Adrenal gland (tissue), 12 donors: ENCODE measurements around the gene CCNB1IP1. TPM values are rescaled to one million over a fixed set of nuclear protein-coding genes. Genes with fewer than 3 reads are reported as not detected.

Experiments
- DNase-seq, 7 donors: peaks; one replicate each; pipeline ENCODE4 v3.0.0-alpha.2; 2019 to 2020
- H3K27ac ChIP-seq, 5 donors: fragments of 200-600 bp; sonication (generic) in 4 of 5; 1 replicate in 3 of 5; 2 replicates in 2 of 5; pipeline versions ENCODE4 v1.5.1 to v1.8.0; 2016 to 2020; ENCODE audit warnings: mild to moderate bottlenecking in 1 of 5
- H3K27me3 ChIP-seq: fragments of 200-600 bp; 2 replicates; pipeline ENCODE4 v1.8.0; 2021
- H3K36me3 ChIP-seq, 2 donors: fragments of 200-600 bp; replicated peaks in 1 of 2; 1 replicate in 1 of 2; 2 replicates in 1 of 2; pipeline versions ENCODE4 v1.5.1 to v1.8.0; 2018 to 2022
- H3K4me1 ChIP-seq, 2 donors: fragments of 200-600 bp; replicated peaks in 1 of 2; 1 replicate in 1 of 2; 2 replicates in 1 of 2; pipeline versions ENCODE4 v1.5.1 to v1.8.0; 2018 to 2021
- H3K4me3 ChIP-seq, 4 donors: fragments of 200-600 bp; sonication (generic) in 3 of 4; one replicate each; pipeline ENCODE4 v1.5.1; 2016 to 2018
- H3K9me3 ChIP-seq, 3 donors: fragments of 200-600 bp; sonication (generic) in 1 of 3; replicated peaks in 1 of 3; 1 replicate in 2 of 3; 2 replicates in 1 of 3; pipeline versions ENCODE4 v1.5.1 to v1.8.0; 2016 to 2021
- POLR2A ChIP-seq, 2 donors: fragments of 450-650 bp; IDR thresholded peaks; one replicate each; pipeline ENCODE4 v1.6.1; 2017; ENCODE audit warnings: antibody characterized with exemption in 2 of 2, mild to moderate bottlenecking in 2 of 2, moderate library complexity in 1 of 2
- WGBS, 4 donors: extraction: QIAGEN DNeasy Blood & Tissue Kit in 2 of 4; methylation state at CpG; one replicate each; pipeline versions ENCODE4 v1.1.5 to v1.1.7; 2013 to 2017; 5-methylcytosine and 5-hydroxymethylcytosine counted together
- intact Hi-C, 2 donors: fragments of 100-400 bp; cut with DNase I; formaldehyde crosslinking; loops; one replicate each; pipeline versions ENCODE4 v1.14.1 to v1.15.0; 2022 to 2023
- polyA plus RNA-seq, 3 donors: library from polyadenylated mRNA; stranded (reverse); fragments of 200-250 nt in 2 of 3; fragments of 350-450 nt in 1 of 3; fragmentation: Illumina TruSeq in 1 of 3; extraction: RNeasy Lipid Tissue Mini Kit (QIAGEN cat#74804) in 1 of 3; gene quantifications; one replicate each; pipeline ENCODE4 v1.2.3, GENCODE V29; 2013 to 2014
- total RNA-seq, 9 donors: library from RNA; depleted of rRNA in 4 of 9; stranded (reverse); fragments of >200 nt in 4 of 9; fragments of 120-200 nt in 1 of 9; fragmentation: NEBNext Ultra II Directional in 1 of 9; extraction: Animal tissue kit (Norgen Biotek cat#: 25700) in 1 of 9; gene quantifications; one replicate each; pipeline versions ENCODE4 v1.1.0 to v1.2.4, GENCODE V29; 2013 to 2023
- TF ChIP-seq, protein P1 (sequence below), 6 experiments: fragments of 450-650 bp in 4 of 6; fragments of 200-600 bp in 2 of 6; sonication (generic) in 1 of 6; IDR thresholded peaks; 1 replicate in 5 of 6; 2 replicates in 1 of 6; pipeline versions ENCODE4 v1.5.1 to v1.8.0; 2016 to 2021; ENCODE audit warnings: antibody characterized with exemption in 6 of 6, mild to moderate bottlenecking in 2 of 6, moderate library complexity in 1 of 6
- donor health status: healthy with polysubstance abuse.
- donor health status: Bipolar disorder and iron deficiency.
- donor health status: DM: yes; HTN: yes; CAD: no.
- donor health status: DM: no; HTN: no; CAD: no.
- donor health status: DM: no; HTN: no; CAD: no.
- donor health status: DM: yes; HTN: yes; CAD: no.

Gene CCNB1IP1
- total and polyA plus RNA-seq, 12 donors = 16.8 to 62.5 (median 32.8) TPM

DNA sequence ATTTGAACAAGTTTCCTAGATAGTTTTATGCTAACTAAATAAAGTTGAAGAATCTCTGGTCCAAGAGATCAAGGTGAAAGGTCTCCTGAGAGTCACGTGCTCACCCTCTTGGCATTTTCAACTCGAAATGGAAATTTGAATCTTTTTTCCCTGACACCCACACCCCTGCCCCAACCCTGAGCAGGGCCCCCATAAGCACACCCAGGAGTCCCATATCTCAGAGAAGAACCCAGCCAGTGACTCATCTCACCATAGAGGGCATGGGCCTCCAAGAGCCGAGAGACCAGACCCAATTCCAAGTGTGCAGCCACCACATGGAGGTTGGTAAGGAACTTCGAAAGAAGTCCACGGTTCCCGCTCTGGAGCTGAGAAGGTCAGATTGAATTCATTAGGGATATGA, 47.6 kb upstream of the CCNB1IP1 start:
- 87 to 89% (median 88%) methylated on average over 4 to 6 of the region's 6 CpGs for WGBS, 4 donors
- H3K27me3 ChIP-seq = no peaks in the 10 kb centered on the region
- H3K4me1 ChIP-seq = no peaks in the 10 kb centered on the region
- TF ChIP-seq, protein P1, sequence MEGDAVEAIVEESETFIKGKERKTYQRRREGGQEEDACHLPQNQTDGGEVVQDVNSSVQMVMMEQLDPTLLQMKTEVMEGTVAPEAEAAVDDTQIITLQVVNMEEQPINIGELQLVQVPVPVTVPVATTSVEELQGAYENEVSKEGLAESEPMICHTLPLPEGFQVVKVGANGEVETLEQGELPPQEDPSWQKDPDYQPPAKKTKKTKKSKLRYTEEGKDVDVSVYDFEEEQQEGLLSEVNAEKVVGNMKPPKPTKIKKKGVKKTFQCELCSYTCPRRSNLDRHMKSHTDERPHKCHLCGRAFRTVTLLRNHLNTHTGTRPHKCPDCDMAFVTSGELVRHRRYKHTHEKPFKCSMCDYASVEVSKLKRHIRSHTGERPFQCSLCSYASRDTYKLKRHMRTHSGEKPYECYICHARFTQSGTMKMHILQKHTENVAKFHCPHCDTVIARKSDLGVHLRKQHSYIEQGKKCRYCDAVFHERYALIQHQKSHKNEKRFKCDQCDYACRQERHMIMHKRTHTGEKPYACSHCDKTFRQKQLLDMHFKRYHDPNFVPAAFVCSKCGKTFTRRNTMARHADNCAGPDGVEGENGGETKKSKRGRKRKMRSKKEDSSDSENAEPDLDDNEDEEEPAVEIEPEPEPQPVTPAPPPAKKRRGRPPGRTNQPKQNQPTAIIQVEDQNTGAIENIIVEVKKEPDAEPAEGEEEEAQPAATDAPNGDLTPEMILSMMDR (IDR thresholded peaks at IDR 0.05) = no peak
- no peak for TF ChIP-seq POLR2A (IDR thresholded peaks at IDR 0.05)
- no peak overlapping the region for H3K27ac ChIP-seq
- DNase-seq = no peak
- no peak overlapping the region for H3K4me3 ChIP-seq
- no peaks in the 10 kb centered on the region for H3K9me3 ChIP-seq
- peaks cover 0 to 100% of the 10 kb centered on the region in 2 donors for H3K36me3 ChIP-seq
- intact Hi-C loops = no loop called here

DNA sequence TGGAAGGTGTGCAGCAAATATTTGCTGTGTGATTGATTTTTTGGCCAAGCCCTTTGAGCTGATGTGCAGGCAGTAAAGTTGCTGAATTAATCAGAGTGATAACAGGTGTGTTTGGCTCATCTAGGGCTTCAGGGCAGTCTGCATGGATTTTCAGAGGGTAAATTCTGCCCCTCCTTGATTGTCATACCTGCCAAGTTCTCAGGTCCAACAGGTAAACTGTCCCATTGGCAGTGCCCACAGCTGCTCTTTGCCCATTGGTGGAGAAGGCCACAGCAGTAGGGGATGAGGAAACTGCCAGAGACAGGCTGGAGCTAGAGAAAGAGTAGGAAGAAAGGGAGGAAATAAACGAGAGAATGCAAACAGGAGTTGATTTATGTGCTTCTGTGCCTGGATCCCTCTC, 46.7 kb upstream of the CCNB1IP1 start:
- no peaks in the 10 kb centered on the region for H3K9me3 ChIP-seq
- 32 to 69% (median 46%) methylated on average over 1 of the region's 1 CpG for WGBS, 4 donors
- peak in 1 of 7 donors; percentile 8 for DNase-seq
- H3K4me1 ChIP-seq = no peaks in the 10 kb centered on the region
- intact Hi-C loops = no loop called here
- peaks cover 0 to 100% of the 10 kb centered on the region in 2 donors for H3K36me3 ChIP-seq
- H3K27ac ChIP-seq = no peak overlapping the region
- no peak for TF ChIP-seq POLR2A (IDR thresholded peaks at IDR 0.05)
- TF ChIP-seq, protein P1 (IDR thresholded peaks at IDR 0.05) = no peak
- H3K27me3 ChIP-seq = no peaks in the 10 kb centered on the region
- no peak overlapping the region for H3K4me3 ChIP-seq

DNA sequence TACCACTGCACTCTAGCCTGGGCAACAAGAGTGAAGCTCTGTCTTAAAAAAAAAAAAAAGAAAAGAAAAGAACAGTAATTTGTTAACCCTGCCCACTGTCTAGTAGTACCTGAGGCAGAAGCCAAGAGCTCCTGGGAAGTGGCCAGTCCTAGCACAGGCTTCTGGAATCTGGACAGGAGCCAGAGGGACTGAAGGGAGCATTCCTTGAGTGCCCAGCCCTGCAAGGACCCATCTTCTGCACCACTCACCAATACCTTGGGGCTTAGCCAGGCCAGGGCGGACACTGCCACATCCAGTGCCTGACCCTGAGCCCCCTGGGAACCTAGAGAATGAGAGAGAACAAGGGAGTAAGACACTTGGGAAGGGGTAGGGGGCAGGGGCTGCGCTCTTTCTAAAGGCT, 44.1 kb upstream of the CCNB1IP1 start:
- WGBS, 4 donors = 95 to 100% (median 97%) methylated on average over 1 to 2 of the region's 2 CpGs
- peak in 2 of 7 donors; percentile 9 to 17 for DNase-seq
- TF ChIP-seq, protein P1 (IDR thresholded peaks at IDR 0.05) = no peak
- TF ChIP-seq POLR2A (IDR thresholded peaks at IDR 0.05) = no peak
- Histone ChIP-seq H3K36me3 (peaks cover 0 to 97% of the 10 kb centered on the region in 2 donors), H3K4me3 (no peak overlapping the region), H3K9me3 (no peaks in the 10 kb centered on the region), H3K27me3 (no peaks in the 10 kb centered on the region), H3K4me1 (no peaks in the 10 kb centered on the region), H3K27ac (no peak overlapping the region)
- intact Hi-C loops = no loop called here

DNA sequence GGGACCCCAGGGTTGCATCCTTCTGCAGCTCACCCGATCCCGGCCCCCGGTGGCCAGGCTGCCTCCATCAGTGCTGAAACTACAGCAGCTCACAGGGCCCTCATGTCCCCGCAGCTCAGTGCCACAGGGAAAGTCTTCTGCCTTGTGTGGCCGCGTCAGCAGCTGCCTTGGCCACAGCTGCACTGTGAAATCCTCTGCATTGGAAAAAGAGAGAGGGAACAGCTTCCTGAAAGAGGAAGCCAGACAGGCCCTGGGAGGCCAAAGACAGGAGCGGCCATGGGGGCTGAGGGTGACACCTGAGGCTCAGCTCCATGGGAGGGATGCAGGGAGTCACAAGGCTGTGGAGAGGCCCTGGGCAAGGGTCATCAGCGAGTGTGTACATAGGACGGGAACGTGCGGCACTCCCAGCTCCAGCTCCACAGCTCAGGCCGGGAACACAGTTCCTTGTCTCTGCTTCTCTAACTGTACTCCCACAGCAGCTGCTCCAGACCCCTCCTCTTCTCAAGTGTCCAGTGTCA, 43.1 kb upstream of the CCNB1IP1 start:
- Histone ChIP-seq H3K4me1 (no peaks in the 10 kb centered on the region), H3K27ac (no peak overlapping the region), H3K9me3 (no peaks in the 10 kb centered on the region), H3K4me3 (no peak overlapping the region), H3K36me3 (peaks cover 0 to 96% of the 10 kb centered on the region in 2 donors), H3K27me3 (no peaks in the 10 kb centered on the region)
- 92 to 96% (median 93%) methylated on average over 8 to 12 of the region's 12 CpGs for WGBS, 4 donors
- DNase-seq = no peak
- intact Hi-C loops = no loop called here
- TF ChIP-seq, protein P1 (IDR thresholded peaks at IDR 0.05) = no peak
- TF ChIP-seq POLR2A (IDR thresholded peaks at IDR 0.05) = no peak
